BE2C (cell line): ENCODE data around the gene LDAH.

Experiments
- DNase-seq: peaks from one replicate; pipeline ENCODE4 v3.0.0-alpha.2; 2020
- H3K27me3 ChIP-seq: fragments of 250-450 bp; sonication (Bioruptor Pico); 2 replicates; pipeline ENCODE4 v1.5.1; 2020; ENCODE audit warnings: mild to moderate bottlenecking
- H3K36me3 ChIP-seq: fragments of 250-450 bp; sonication (Bioruptor Pico); 2 replicates; pipeline ENCODE4 v1.5.1; 2020; ENCODE audit warnings: mild to moderate bottlenecking
- H3K4me1 ChIP-seq: fragments of 250-450 bp; sonication (Bioruptor Pico); 2 replicates; pipeline ENCODE4 v1.5.1; 2020
- H3K4me3 ChIP-seq: 2 replicates; pipeline ENCODE4 v1.5.1; 2011; ENCODE audit warnings: low read depth, low read length
- H3K9me3 ChIP-seq: fragments of 250-450 bp; sonication (Bioruptor Pico); 2 replicates; pipeline ENCODE4 v1.5.1; 2020
- CTCF ChIP-seq: IDR thresholded peaks from 2 replicates; pipeline ENCODE4 v1.5.1; 2012; ENCODE audit warnings: mild to moderate bottlenecking, low read depth, low read length

Gene LDAH

GRCh38 chr2:20664431-20665242, 158.3 kb downstream of the LDAH start:
- peaks cover 61% of the 10 kb centered on the region for H3K27me3 ChIP-seq
- no peak for DNase-seq

GRCh38 chr2:20664071-20664390, 158.9 kb downstream of the LDAH start:
- no peaks in the 10 kb centered on the region; the same call in 1 of the 2 replicates for H3K4me1 ChIP-seq
- H3K36me3 ChIP-seq: no peaks in the 10 kb centered on the region
- TF ChIP-seq CTCF: no peak
- no peak for DNase-seq
- H3K4me3 ChIP-seq: no peak overlapping the region
- H3K27me3 ChIP-seq: peaks cover 60% of the 10 kb centered on the region
- H3K9me3 ChIP-seq: no peaks in the 10 kb centered on the region

More at GRCh38 chr2:20664431-20665242, 158.3 kb downstream of the LDAH start:
- no peaks in the 10 kb centered on the region for H3K36me3 ChIP-seq
- no peak for TF ChIP-seq CTCF
- no peak overlapping the region for H3K4me3 ChIP-seq
- no peaks in the 10 kb centered on the region; the same call in 1 of the 2 replicates for H3K4me1 ChIP-seq
- no peaks in the 10 kb centered on the region for H3K9me3 ChIP-seq

GRCh38 chr2:20663196-20664070, 159.5 kb downstream of the LDAH start:
- Histone ChIP-seq H3K36me3 (no peaks in the 10 kb centered on the region), H3K4me1 (no peaks in the 10 kb centered on the region; the same call in 1 of the 2 replicates), H3K9me3 (no peaks in the 10 kb centered on the region), H3K27me3 (peaks cover 60% of the 10 kb centered on the region), H3K4me3 (no peak overlapping the region)
- no peak for TF ChIP-seq CTCF
- DNase-seq: no peak

- Histone ChIP-seq H3K4me1 (no peaks in the 10 kb centered on the region; the same call in 1 of the 2 replicates), H3K27me3 (peaks cover 52% of the 10 kb centered on the region), H3K4me3 (no peak overlapping the region), H3K36me3 (no peaks in the 10 kb centered on the region), H3K9me3 (no peaks in the 10 kb centered on the region)
- no peak for DNase-seq
- TF ChIP-seq CTCF: no peak
Measured at GRCh38 chr2:20662308-20662937, 160.5 kb downstream of the LDAH start.

DNA sequence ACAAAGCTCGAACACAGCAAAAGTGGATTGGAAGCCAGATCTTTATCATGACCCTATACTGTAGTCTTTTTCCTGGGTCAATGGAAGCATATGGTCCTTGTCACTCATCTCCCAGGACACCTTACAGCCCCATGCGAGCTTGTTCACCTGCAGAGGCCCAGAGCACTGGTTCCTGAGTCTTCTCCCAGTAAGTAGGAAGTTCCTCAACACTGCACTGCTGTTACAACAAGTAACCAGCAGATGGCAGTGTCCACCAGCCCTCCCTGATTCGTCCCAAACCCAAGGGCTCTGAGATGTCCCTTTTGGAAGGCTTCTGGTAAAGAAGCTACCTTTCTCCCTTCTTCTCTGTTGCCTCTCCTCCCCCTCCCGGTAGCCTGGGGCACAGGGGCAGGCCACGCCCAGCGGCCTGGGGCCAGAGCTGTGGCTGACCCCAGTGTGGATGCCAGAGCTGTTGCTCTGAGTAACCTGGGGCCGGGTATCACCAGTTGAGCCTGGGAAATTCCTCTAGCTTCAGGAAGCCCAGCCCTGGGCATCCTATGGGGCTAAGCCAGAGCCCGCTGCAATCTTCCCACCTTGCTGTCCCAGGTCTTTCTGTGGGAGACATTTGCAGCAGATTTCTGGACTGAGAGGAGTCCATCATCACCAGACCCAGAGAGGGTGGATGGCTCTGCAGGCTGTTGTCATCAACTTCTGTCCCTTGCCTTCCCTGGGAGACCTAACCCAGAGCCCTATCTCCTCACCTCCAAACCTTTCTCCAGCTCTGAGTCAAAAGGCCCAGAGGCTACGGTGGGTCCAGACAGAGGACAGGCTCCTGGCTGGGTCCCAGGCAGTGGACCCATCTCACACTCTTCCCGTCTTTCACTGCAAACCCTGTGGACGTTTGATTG, 161.2 kb downstream of the LDAH start:
- peak; percentile 64 for DNase-seq
- peaks cover 49% of the 10 kb centered on the region for H3K27me3 ChIP-seq
- no peaks in the 10 kb centered on the region; the same call in 1 of the 2 replicates for H3K4me1 ChIP-seq

More for the DNA sequence above, 161.2 kb downstream of the LDAH start:
- TF ChIP-seq CTCF: peak; percentile 99
- Histone ChIP-seq H3K9me3 (no peaks in the 10 kb centered on the region), H3K4me3 (no peak overlapping the region), H3K36me3 (no peaks in the 10 kb centered on the region)
